Measurements from ENCODE around the gene MCTP2.

DNA sequence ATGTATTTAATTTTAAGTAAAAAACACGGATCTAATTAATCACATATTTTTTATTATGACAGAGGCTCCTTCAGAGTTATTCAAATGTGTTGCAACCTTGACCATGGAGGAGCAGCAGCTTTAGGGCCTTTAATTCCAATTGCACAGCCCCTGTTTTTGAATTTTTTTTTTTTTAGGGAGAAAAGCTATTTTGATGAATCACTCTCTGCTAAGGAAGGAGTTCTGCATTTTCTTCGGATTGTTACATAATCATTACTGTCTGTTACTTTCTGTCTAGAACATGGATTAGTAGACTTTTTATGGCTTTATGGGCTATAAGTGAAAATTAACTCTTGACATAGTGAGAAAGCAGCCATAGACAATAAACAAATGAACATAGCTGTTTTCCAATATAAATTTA is 90.8 kb downstream of the MCTP2 start:
- TF ChIP-seq, protein P1, sequence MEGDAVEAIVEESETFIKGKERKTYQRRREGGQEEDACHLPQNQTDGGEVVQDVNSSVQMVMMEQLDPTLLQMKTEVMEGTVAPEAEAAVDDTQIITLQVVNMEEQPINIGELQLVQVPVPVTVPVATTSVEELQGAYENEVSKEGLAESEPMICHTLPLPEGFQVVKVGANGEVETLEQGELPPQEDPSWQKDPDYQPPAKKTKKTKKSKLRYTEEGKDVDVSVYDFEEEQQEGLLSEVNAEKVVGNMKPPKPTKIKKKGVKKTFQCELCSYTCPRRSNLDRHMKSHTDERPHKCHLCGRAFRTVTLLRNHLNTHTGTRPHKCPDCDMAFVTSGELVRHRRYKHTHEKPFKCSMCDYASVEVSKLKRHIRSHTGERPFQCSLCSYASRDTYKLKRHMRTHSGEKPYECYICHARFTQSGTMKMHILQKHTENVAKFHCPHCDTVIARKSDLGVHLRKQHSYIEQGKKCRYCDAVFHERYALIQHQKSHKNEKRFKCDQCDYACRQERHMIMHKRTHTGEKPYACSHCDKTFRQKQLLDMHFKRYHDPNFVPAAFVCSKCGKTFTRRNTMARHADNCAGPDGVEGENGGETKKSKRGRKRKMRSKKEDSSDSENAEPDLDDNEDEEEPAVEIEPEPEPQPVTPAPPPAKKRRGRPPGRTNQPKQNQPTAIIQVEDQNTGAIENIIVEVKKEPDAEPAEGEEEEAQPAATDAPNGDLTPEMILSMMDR (IDR thresholded peaks at IDR 0.05) = no peak
- TF ChIP-seq POLR2A (IDR thresholded peaks at IDR 0.05) = no peak
- no peak for TF ChIP-seq POLR2AphosphoS5 (IDR thresholded peaks at IDR 0.05)
